HepG2 (cell line): ENCODE measurements around the gene YWHAE. TPM values are rescaled to one million over a fixed set of nuclear protein-coding genes. Genes with fewer than 3 reads are reported as not detected.

Experiments
- ATAC-seq: fragments of 200-7000 bp; cut with Tn5 transposase; 3 replicates; pipeline ENCODE4 v1.9.1; 2020; ENCODE audit warnings: mild to moderate bottlenecking, moderate library complexity
- BruUV-seq: library from RNA; stranded (reverse); fragments of 400-500 nt; replicated peaks from 2 replicates; lab custom pipeline; 2021; lab: Mats Ljungman, UMichigan
- CTCF ChIA-PET: fragments of 300-600 bp; formaldehyde crosslinking; extraction: SDS; loops from one replicate; lab custom pipeline; 2021; ENCODE audit warnings: low total read pairs, inconsistent platforms, low intra/inter-chr PET ratio; lab: Yijun Ruan, JAX
- POLR2A ChIA-PET: fragments of 350-600 bp; sonication (Branson Sonifier 250); formaldehyde crosslinking; loops from one replicate; lab custom pipeline; 2020; ENCODE audit warnings: antibody characterized with exemption, inconsistent platforms; lab: Yijun Ruan, JAX
- DNase-seq: peaks from one replicate; pipeline ENCODE4 v3.0.0-alpha.2; 2015; ENCODE audit warnings: low spot score
- FAIRE-seq: peaks from 3 replicates; lab custom pipeline; 2011; peaks lifted over from hg19 to GRCh38; lab: Jason Lieb, UNC
- H2AFZ ChIP-seq: one replicate; pipeline ENCODE4 v1.6.1; 2011; ENCODE audit warnings: low read length, inconsistent platforms
- H3K27ac ChIP-seq: fragments of 300-600 bp; 3 replicates; pipeline ENCODE4 v1.8.0; 2011; ENCODE audit warnings: mixed run types, mild to moderate bottlenecking, mixed read lengths, low read length, inconsistent platforms; ENCODE audit not compliant: insufficient read depth; ENCODE audit errors: extremely low read length
- H3K27me3 ChIP-seq, 2 experiments: fragments of 200-600 bp in 1 of 2; 2 replicates in 1 of 2; 3 replicates in 1 of 2; pipeline versions ENCODE4 v1.6.0 to v1.8.0; 2011; ENCODE audit warnings: low read length in 2 of 2, mild to moderate bottlenecking in 2 of 2, moderate library complexity in 2 of 2, inconsistent platforms in 1 of 2; ENCODE audit not compliant: insufficient read depth in 2 of 2, control insufficient read depth in 1 of 2
- H3K36me3 ChIP-seq, 2 experiments: fragments of 200-600 bp in 1 of 2; replicated peaks in 1 of 2; 2 replicates in 1 of 2; 3 replicates in 1 of 2; pipeline versions ENCODE4 v1.5.1 to v1.8.0; 2011; ENCODE audit warnings: low read length in 2 of 2, inconsistent platforms in 1 of 2; ENCODE audit not compliant: insufficient read depth in 2 of 2, control insufficient read depth in 1 of 2
- H3K4me1 ChIP-seq: 2 replicates; pipeline ENCODE4 v1.5.1; 2012; ENCODE audit warnings: low read length, inconsistent platforms; ENCODE audit not compliant: insufficient read depth
- H3K4me2 ChIP-seq: 2 replicates; pipeline ENCODE4 v1.6.0; 2011; ENCODE audit warnings: low read depth, low read length, inconsistent platforms
- H3K4me3 ChIP-seq, 3 experiments: fragments of 200-600 bp in 1 of 3; sonication (generic), shearing (Covaris generic) in 1 of 3; replicated peaks in 1 of 3; 2 replicates each; pipeline ENCODE4 v1.5.1; 2011 to 2016; ENCODE audit warnings: low read length in 3 of 3, inconsistent platforms in 2 of 3, low read depth in 2 of 3, mild to moderate bottlenecking in 2 of 3, control low read depth in 1 of 3, mixed read lengths in 1 of 3; ENCODE audit not compliant: insufficient read depth in 1 of 3
- H3K79me2 ChIP-seq: one replicate; pipeline ENCODE4 v1.6.1; 2011; ENCODE audit warnings: low read length, inconsistent platforms; ENCODE audit not compliant: insufficient read depth
- H3K9ac ChIP-seq: 2 replicates; pipeline ENCODE4 v1.6.0; 2011; ENCODE audit warnings: mild to moderate bottlenecking, low read depth, low read length, inconsistent platforms; ENCODE audit not compliant: insufficient read depth
- H3K9me3 ChIP-seq: 2 replicates; pipeline ENCODE4 v1.5.1; 2012; ENCODE audit warnings: mild to moderate bottlenecking, low read length
- H4K20me1 ChIP-seq: 2 replicates; pipeline ENCODE4 v1.6.0; 2011; ENCODE audit warnings: inconsistent platforms, mild to moderate bottlenecking, low read length, moderate library complexity; ENCODE audit not compliant: insufficient read depth
- GTF3A ChIP-seq: sonication (generic); formaldehyde crosslinking; conservative IDR thresholded peaks from 2 replicates; pipeline ENCODE4 v1.4.0; 2020; ENCODE audit warnings: mild to moderate bottlenecking, missing genetic modification reagents
- MTA1 ChIP-seq: sonication (generic); formaldehyde crosslinking; IDR thresholded peaks from 2 replicates; pipeline ENCODE4 v1.4.0; 2020; ENCODE audit warnings: missing genetic modification reagents, mild to moderate bottlenecking, borderline replicate concordance
- NFKBIZ ChIP-seq: IDR thresholded peaks from 2 replicates; pipeline ENCODE4 v1.6.1; 2018; ENCODE audit warnings: missing genetic modification reagents, missing compliant biosample characterization
- NR1H2 ChIP-seq: sonication (generic); formaldehyde crosslinking; IDR thresholded peaks from 2 replicates; pipeline ENCODE4 v1.8.1; 2022; ENCODE audit warnings: low read depth, missing genetic modification reagents, borderline replicate concordance
- REXO4 ChIP-seq: sonication (generic); formaldehyde crosslinking; IDR thresholded peaks from 2 replicates; pipeline ENCODE4 v1.8.0; 2022; ENCODE audit warnings: missing genetic modification reagents, mild to moderate bottlenecking, borderline replicate concordance
- SNAPC2 ChIP-seq: sonication (generic); formaldehyde crosslinking; IDR thresholded peaks from 2 replicates; pipeline ENCODE4 v1.8.1; 2022; ENCODE audit warnings: mild to moderate bottlenecking, missing genetic modification reagents
- SP2 ChIP-seq: sonication (generic); formaldehyde crosslinking; IDR thresholded peaks from 2 replicates; pipeline ENCODE4 v1.5.1; 2020; ENCODE audit warnings: mild to moderate bottlenecking, missing genetic modification reagents
- TCF7L2 ChIP-seq: IDR thresholded peaks from 2 replicates; pipeline ENCODE4 v1.6.1; 2011; ENCODE audit warnings: mild to moderate bottlenecking, low read depth, low read length, moderate library complexity
- TGIF2 ChIP-seq: IDR thresholded peaks from 2 replicates; pipeline ENCODE4 v1.6.1; 2016; ENCODE audit warnings: control low read depth, missing compliant biosample characterization
- ZBTB38 ChIP-seq: sonication (generic); formaldehyde crosslinking; IDR thresholded peaks from 2 replicates; pipeline ENCODE4 v1.5.1; 2020; ENCODE audit warnings: mild to moderate bottlenecking, missing genetic modification reagents
- ZNF20 ChIP-seq: sonication (generic); formaldehyde crosslinking; IDR thresholded peaks from 2 replicates; pipeline ENCODE4 v1.4.0; 2020; ENCODE audit warnings: mild to moderate bottlenecking, moderate library complexity, missing genetic modification reagents
- ZNF224 ChIP-seq: sonication (generic); formaldehyde crosslinking; IDR thresholded peaks from 2 replicates; pipeline ENCODE4 v1.5.0; 2020; ENCODE audit warnings: mild to moderate bottlenecking, missing genetic modification reagents
- ZNF337 ChIP-seq: sonication (generic); formaldehyde crosslinking; IDR thresholded peaks from 2 replicates; pipeline ENCODE4 v1.5.1; 2020; ENCODE audit warnings: missing genetic modification reagents, low read depth, mild to moderate bottlenecking, borderline replicate concordance
- ZSCAN29 ChIP-seq: sonication (generic); formaldehyde crosslinking; conservative IDR thresholded peaks from 2 replicates; pipeline ENCODE4 v1.4.0; 2020; ENCODE audit warnings: mild to moderate bottlenecking, missing genetic modification reagents
- WGBS: methylation state at CpG from one replicate; pipeline ENCODE4 v1.1.6; 2017; ENCODE audit warnings: low lambda C conversion rate; 5-methylcytosine and 5-hydroxymethylcytosine counted together
- in situ Hi-C: cut with HindIII; loops from 2 replicates; pipeline ENCODE4 v1.10.0; 2017; ENCODE audit warnings: low pct_unique_long_range_greater_than_20kb; ENCODE audit not compliant: extremely low pct_ligation_motif_present
- intact Hi-C: fragments of 100-400 bp; cut with micrococcal nuclease; formaldehyde crosslinking; loops from one replicate; pipeline ENCODE4 v1.10.0; 2022; ENCODE audit not compliant: unreplicated experiment
- polyA plus RNA-seq, 8 experiments: library from polyadenylated mRNA; depleted of rRNA in 3 of 8; stranded (reverse) in 7 of 8; unstranded in 1 of 8; fragments of >200 nt; fragmentation: Illumina TruSeq in 4 of 8; extraction: Trizol in 4 of 8; gene quantifications; 2 replicates each; pipeline versions ENCODE4 v1.2.1 to v1.2.3, GENCODE V29; 2011 to 2016; ENCODE audit warnings: low read depth in 4 of 8, missing spikeins in 1 of 8, mixed read lengths in 1 of 8; ENCODE audit not compliant: insufficient read depth in 1 of 8
- total RNA-seq, 5 experiments: library from RNA; depleted of rRNA; stranded (reverse); fragments of >200 nt; fragmentation: Illumina TruSeq; extraction: Trizol; gene quantifications; 2 replicates each; pipeline ENCODE4 v1.2.3, GENCODE V29; 2016; ENCODE audit warnings: low read depth in 1 of 5
- TF ChIP-seq, protein P1 (sequence below): sonication (generic); formaldehyde crosslinking; IDR thresholded peaks from 2 replicates; pipeline ENCODE4 v1.5.0; 2020; ENCODE audit warnings: missing genetic modification reagents, mild to moderate bottlenecking, borderline replicate concordance
- TF ChIP-seq, protein P2 (sequence below): sonication (generic); formaldehyde crosslinking; IDR thresholded peaks from 2 replicates; pipeline ENCODE4 v1.4.0; 2020; ENCODE audit warnings: mild to moderate bottlenecking, missing genetic modification reagents
- TF ChIP-seq, protein P3 (sequence below): sonication (generic); formaldehyde crosslinking; IDR thresholded peaks from 2 replicates; pipeline ENCODE4 v1.5.1; 2020; ENCODE audit warnings: missing genetic modification reagents, mild to moderate bottlenecking, borderline replicate concordance

Gene YWHAE
- total and polyA plus RNA-seq, 2 of the 13 experiments (the other 11 are each of a cell fraction or from before 2014, with no cell fraction given) = 256 to 335 TPM

DNA sequence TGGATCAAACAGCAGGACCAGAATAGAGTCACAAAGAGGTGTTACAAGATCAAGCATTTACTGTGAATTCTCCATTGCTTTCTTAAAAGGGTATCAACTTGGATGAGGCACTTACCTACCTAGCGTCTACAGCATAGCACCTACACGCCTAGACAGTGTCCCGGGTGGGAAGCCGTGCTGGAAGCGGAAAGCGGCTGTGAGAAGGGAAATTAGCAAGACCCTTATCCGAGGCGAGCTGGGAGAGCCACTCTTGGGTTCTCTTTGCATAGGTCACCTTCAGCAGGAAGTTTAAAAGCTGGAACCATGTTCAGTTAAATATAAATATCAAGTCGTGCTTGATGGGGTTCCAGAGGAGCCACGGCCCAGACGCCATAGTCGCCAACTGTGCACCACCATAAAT lies 74.3 kb downstream of the YWHAE start:
- no peak for FAIRE-seq
- no peak overlapping the region for H3K4me3 ChIP-seq
- 42% methylated on average over 12 of the region's 12 CpGs for WGBS
- ChIA-PET CTCF (no interaction called here), POLR2A (no interaction called here)
- ATAC-seq = no peak
- no peak overlapping the region for H3K4me2 ChIP-seq
- no peak for DNase-seq
- H4K20me1 ChIP-seq = no peaks in the 10 kb centered on the region
- TF ChIP-seq ZNF337 (CRISPR knock-in tag) (no peak), NR1H2 (CRISPR knock-in tag) (no peak), GTF3A (no peak), ZNF224 (CRISPR knock-in tag) (no peak), MTA1 (CRISPR knock-in tag) (no peak), TCF7L2 (no peak), ZBTB38 (CRISPR knock-in tag) (no peak), ZSCAN29 (CRISPR knock-in tag) (no peak), SP2 (CRISPR knock-in tag) (no peak), REXO4 (CRISPR knock-in tag) (no peak), NFKBIZ (no peak), SNAPC2 (CRISPR knock-in tag) (no peak), ZNF20 (CRISPR knock-in tag) (no peak), TGIF2 (CRISPR knock-in tag) (no peak)
- TF ChIP-seq, protein P1, sequence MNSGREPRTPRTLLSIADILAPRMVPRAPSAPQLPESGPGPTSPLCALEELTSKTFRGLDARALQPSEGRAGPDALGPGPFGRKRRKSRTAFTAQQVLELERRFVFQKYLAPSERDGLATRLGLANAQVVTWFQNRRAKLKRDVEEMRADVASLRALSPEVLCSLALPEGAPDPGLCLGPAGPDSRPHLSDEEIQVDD (CRISPR knock-in tag) = no peak
- TF ChIP-seq, protein P2, sequence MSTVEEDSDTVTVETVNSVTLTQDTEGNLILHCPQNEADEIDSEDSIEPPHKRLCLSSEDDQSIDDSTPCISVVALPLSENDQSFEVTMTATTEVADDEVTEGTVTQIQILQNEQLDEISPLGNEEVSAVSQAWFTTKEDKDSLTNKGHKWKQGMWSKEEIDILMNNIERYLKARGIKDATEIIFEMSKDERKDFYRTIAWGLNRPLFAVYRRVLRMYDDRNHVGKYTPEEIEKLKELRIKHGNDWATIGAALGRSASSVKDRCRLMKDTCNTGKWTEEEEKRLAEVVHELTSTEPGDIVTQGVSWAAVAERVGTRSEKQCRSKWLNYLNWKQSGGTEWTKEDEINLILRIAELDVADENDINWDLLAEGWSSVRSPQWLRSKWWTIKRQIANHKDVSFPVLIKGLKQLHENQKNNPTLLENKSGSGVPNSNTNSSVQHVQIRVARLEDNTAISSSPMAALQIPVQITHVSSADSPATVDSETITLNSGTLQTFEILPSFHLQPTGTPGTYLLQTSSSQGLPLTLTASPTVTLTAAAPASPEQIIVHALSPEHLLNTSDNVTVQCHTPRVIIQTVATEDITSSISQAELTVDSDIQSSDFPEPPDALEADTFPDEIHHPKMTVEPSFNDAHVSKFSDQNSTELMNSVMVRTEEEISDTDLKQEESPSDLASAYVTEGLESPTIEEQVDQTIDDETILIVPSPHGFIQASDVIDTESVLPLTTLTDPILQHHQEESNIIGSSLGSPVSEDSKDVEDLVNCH (CRISPR knock-in tag) = no peak
- TF ChIP-seq, protein P3, sequence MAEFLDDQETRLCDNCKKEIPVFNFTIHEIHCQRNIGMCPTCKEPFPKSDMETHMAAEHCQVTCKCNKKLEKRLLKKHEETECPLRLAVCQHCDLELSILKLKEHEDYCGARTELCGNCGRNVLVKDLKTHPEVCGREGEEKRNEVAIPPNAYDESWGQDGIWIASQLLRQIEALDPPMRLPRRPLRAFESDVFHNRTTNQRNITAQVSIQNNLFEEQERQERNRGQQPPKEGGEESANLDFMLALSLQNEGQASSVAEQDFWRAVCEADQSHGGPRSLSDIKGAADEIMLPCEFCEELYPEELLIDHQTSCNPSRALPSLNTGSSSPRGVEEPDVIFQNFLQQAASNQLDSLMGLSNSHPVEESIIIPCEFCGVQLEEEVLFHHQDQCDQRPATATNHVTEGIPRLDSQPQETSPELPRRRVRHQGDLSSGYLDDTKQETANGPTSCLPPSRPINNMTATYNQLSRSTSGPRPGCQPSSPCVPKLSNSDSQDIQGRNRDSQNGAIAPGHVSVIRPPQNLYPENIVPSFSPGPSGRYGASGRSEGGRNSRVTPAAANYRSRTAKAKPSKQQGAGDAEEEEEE (CRISPR knock-in tag) = no peak
- H3K9ac ChIP-seq = no peak overlapping the region
- peaks cover 0 to 32% of the 10 kb centered on the region in 2 experiments; a peak in 1 of 5 replicates for H3K27me3 ChIP-seq
- no TSS peak for BruUV-seq
- H3K79me2 ChIP-seq = no peaks in the 10 kb centered on the region
- H2AFZ ChIP-seq = no peak overlapping the region
- H3K27ac ChIP-seq = no peak overlapping the region
- intact Hi-C loops = no loop called here
- H3K9me3 ChIP-seq = no peaks in the 10 kb centered on the region
- in situ Hi-C loops = no loop called here
- H3K36me3 ChIP-seq = no peaks in the 10 kb centered on the region
- no peaks in the 10 kb centered on the region for H3K4me1 ChIP-seq
